Measurements from ENCODE around the gene SLC29A1.

DNA sequence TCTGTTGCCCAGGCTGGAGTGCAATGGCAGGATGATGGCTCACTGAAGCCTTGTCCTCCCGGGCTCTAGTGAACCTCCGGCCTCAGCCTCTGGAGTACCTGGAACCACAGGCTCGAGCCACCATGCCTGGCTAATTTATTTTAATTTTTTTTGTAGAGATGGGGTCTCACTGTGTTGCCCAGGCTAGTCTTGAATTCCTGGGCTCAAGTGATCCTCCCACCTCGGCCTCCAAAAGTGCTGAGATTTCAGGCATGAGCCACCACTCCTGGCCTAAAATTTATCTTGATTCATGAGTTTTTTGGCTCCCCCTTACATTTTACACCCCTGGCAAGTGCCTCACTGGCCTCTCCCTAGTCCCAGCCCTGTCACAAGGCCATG lies 2.5 kb upstream of the SLC29A1 start:
- TF ChIP-seq, protein P1, sequence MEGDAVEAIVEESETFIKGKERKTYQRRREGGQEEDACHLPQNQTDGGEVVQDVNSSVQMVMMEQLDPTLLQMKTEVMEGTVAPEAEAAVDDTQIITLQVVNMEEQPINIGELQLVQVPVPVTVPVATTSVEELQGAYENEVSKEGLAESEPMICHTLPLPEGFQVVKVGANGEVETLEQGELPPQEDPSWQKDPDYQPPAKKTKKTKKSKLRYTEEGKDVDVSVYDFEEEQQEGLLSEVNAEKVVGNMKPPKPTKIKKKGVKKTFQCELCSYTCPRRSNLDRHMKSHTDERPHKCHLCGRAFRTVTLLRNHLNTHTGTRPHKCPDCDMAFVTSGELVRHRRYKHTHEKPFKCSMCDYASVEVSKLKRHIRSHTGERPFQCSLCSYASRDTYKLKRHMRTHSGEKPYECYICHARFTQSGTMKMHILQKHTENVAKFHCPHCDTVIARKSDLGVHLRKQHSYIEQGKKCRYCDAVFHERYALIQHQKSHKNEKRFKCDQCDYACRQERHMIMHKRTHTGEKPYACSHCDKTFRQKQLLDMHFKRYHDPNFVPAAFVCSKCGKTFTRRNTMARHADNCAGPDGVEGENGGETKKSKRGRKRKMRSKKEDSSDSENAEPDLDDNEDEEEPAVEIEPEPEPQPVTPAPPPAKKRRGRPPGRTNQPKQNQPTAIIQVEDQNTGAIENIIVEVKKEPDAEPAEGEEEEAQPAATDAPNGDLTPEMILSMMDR (IDR thresholded peaks at IDR 0.05) = no peak
- no peak for TF ChIP-seq EZH2 (IDR thresholded peaks at IDR 0.05; ENCODE audit: borderline replicate concordance, insufficient read depth, low read depth, low read length, poor library complexity, severe bottlenecking)
